DND-41 (cell line): ENCODE data around the gene ATP9A.

Experiments used
- ATAC-seq: fragments of 200-7000 bp; cut with Tn5 transposase; 3 replicates; pipeline ENCODE4 v1.9.1; 2021; ENCODE audit warnings: low read depth; ENCODE audit not compliant: insufficient read depth
- DNase-seq: peaks from one replicate; pipeline ENCODE4 v3.0.0-alpha.2; 2020
- H2AFZ ChIP-seq: 2 replicates; pipeline ENCODE4 v1.6.0; 2012; ENCODE audit warnings: low read depth, low read length
- H3K27ac ChIP-seq: 2 replicates; pipeline ENCODE4 v1.5.1; 2012; ENCODE audit warnings: low read length, inconsistent platforms
- H3K27me3 ChIP-seq: fragments of 200-600 bp; sonication (generic); 2 replicates; pipeline ENCODE4 v1.6.0; 2012; ENCODE audit warnings: low read length, mild to moderate bottlenecking, inconsistent platforms; ENCODE audit not compliant: insufficient read depth, poor library complexity
- H3K36me3 ChIP-seq: 2 replicates; pipeline ENCODE4 v1.5.1; 2012; ENCODE audit warnings: low read length, inconsistent platforms; ENCODE audit not compliant: insufficient read depth
- H3K4me1 ChIP-seq: 2 replicates; pipeline ENCODE4 v1.5.1; 2012; ENCODE audit warnings: mild to moderate bottlenecking, low read length; ENCODE audit not compliant: insufficient read depth
- H3K4me2 ChIP-seq: 2 replicates; pipeline ENCODE4 v1.6.0; 2012; ENCODE audit warnings: mild to moderate bottlenecking, moderate library complexity, low read length, inconsistent platforms; ENCODE audit not compliant: insufficient read depth
- H3K4me3 ChIP-seq, 2 experiments: fragments of 200-600 bp in 1 of 2; shearing (Covaris generic) in 1 of 2; 2 replicates each; pipeline ENCODE4 v1.5.1; 2012 to 2016; ENCODE audit warnings: inconsistent platforms in 2 of 2, low read length in 2 of 2, mild to moderate bottlenecking in 2 of 2, low read depth in 1 of 2, moderate library complexity in 1 of 2
- H3K79me2 ChIP-seq: 2 replicates; pipeline ENCODE4 v1.6.0; 2012; ENCODE audit warnings: low read length, inconsistent platforms; ENCODE audit not compliant: insufficient read depth
- H3K9ac ChIP-seq: 2 replicates; pipeline ENCODE4 v1.6.0; 2012; ENCODE audit warnings: low read depth, mild to moderate bottlenecking, inconsistent platforms, low read length, moderate library complexity
- H3K9me3 ChIP-seq: 2 replicates; pipeline ENCODE4 v1.5.1; 2012; ENCODE audit warnings: low read length, moderate library complexity, mild to moderate bottlenecking, inconsistent platforms; ENCODE audit not compliant: insufficient read depth, severe bottlenecking
- H4K20me1 ChIP-seq: 2 replicates; pipeline ENCODE4 v1.6.0; 2012; ENCODE audit warnings: low read length; ENCODE audit not compliant: insufficient read depth
- CTCF ChIP-seq: IDR thresholded peaks from 2 replicates; pipeline ENCODE4 v1.5.1; 2012; ENCODE audit warnings: borderline replicate concordance, low read length, moderate library complexity, mild to moderate bottlenecking; ENCODE audit not compliant: poor library complexity, severe bottlenecking; ENCODE audit errors: extremely low read depth
- EZH2 ChIP-seq: IDR thresholded peaks from 3 replicates; pipeline ENCODE4 v1.6.1; 2012; ENCODE audit warnings: borderline replicate concordance, low read depth, mild to moderate bottlenecking, moderate library complexity, low read length, inconsistent platforms; ENCODE audit not compliant: severe bottlenecking

ATP9A gene

GRCh38 chr20:51553897-51554486, 214.2 kb downstream of the ATP9A start:
- H3K27ac ChIP-seq = no peak overlapping the region
- no peak for ATAC-seq
- no peaks in the 10 kb centered on the region for H3K79me2 ChIP-seq

GRCh38 chr20:51551186-51551585, 217.0 kb downstream of the ATP9A start:
- Histone ChIP-seq H3K36me3 (no peaks in the 10 kb centered on the region), H3K9ac (no peak overlapping the region), H2AFZ (no peak overlapping the region), H3K27me3 (no peaks in the 10 kb centered on the region), H3K9me3 (no peaks in the 10 kb centered on the region), H4K20me1 (no peaks in the 10 kb centered on the region), H3K27ac (no peak overlapping the region), H3K4me2 (no peak overlapping the region), H3K79me2 (no peaks in the 10 kb centered on the region), H3K4me3 (no peak overlapping the region), H3K4me1 (no peaks in the 10 kb centered on the region)
- ATAC-seq (no peak), DNase-seq (no peak)
- no peak for TF ChIP-seq EZH2
- no peak for TF ChIP-seq CTCF

More at GRCh38 chr20:51553897-51554486, 214.2 kb downstream of the ATP9A start:
- no peak overlapping the region for H2AFZ ChIP-seq
- TF ChIP-seq EZH2 (no peak), CTCF (no peak)
- H3K4me2 ChIP-seq = no peak overlapping the region
- H3K27me3 ChIP-seq = no peaks in the 10 kb centered on the region
- H3K36me3 ChIP-seq = no peaks in the 10 kb centered on the region
- no peak overlapping the region for H3K9ac ChIP-seq
- no peaks in the 10 kb centered on the region for H3K9me3 ChIP-seq
- no peak overlapping the region for H3K4me3 ChIP-seq
- no peaks in the 10 kb centered on the region for H3K4me1 ChIP-seq
- H4K20me1 ChIP-seq = no peaks in the 10 kb centered on the region
- no peak for DNase-seq

DNA sequence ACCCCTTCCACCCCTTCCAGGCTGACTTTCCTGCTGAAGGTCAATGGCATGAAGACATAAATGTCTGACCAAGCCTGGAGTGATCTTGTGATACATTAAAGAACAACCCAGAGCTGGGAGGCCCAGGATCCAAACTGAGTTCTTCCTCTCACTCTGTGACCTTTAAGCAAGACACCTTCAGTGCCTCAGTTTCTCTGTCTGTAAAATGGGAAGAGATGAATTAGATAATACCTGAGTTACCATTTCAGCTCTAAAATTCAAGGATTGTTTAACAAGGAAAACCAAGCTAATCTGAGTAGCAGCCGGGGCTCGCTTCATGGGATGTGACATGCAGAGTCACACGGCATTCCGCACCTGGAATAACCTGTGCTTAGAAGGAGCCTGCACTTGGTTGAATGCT, 218.7 kb downstream of the ATP9A start:
- no peak overlapping the region for H3K27ac ChIP-seq
- TF ChIP-seq EZH2 = no peak
- TF ChIP-seq CTCF = no peak
- no peaks in the 10 kb centered on the region for H3K79me2 ChIP-seq
- H3K9ac ChIP-seq = no peak overlapping the region
- DNase-seq (no peak), ATAC-seq (no peak)
- H3K9me3 ChIP-seq = no peaks in the 10 kb centered on the region
- no peaks in the 10 kb centered on the region for H3K27me3 ChIP-seq
- no peaks in the 10 kb centered on the region for H3K36me3 ChIP-seq
- no peak overlapping the region for H3K4me2 ChIP-seq
- H2AFZ ChIP-seq = no peak overlapping the region
- no peaks in the 10 kb centered on the region for H4K20me1 ChIP-seq
- no peaks in the 10 kb centered on the region for H3K4me1 ChIP-seq
- H3K4me3 ChIP-seq = no peak overlapping the region

GRCh38 chr20:51547951-51548350, 220.2 kb downstream of the ATP9A start:
- H4K20me1 ChIP-seq = 0 out of 2 replicates have a peak, but pooled peaks cover 3% of the 10 kb centered on the region
- H3K27me3 ChIP-seq = peaks cover 5% of the 10 kb centered on the region

More at GRCh38 chr20:51547951-51548350, 220.2 kb downstream of the ATP9A start:
- no peak overlapping the region for H3K27ac ChIP-seq
- ATAC-seq (no peak), DNase-seq (no peak)
- no peaks in the 10 kb centered on the region for H3K79me2 ChIP-seq
- H3K4me1 ChIP-seq = no peaks in the 10 kb centered on the region
- TF ChIP-seq EZH2 (no peak), CTCF (no peak)
- H3K9ac ChIP-seq = no peak overlapping the region
- H2AFZ ChIP-seq = no peak overlapping the region
- H3K4me3 ChIP-seq = no peak overlapping the region
- H3K9me3 ChIP-seq = no peaks in the 10 kb centered on the region
- no peaks in the 10 kb centered on the region for H3K36me3 ChIP-seq
- no peak overlapping the region for H3K4me2 ChIP-seq
